Tibial nerve (tissue), 4 donors: ENCODE measurements around the gene NWD2. TPM values are rescaled to one million over a fixed set of nuclear protein-coding genes. Genes with fewer than 3 reads are reported as not detected.
"Not testable (repeated sequence)": the region's sequence is repeated elsewhere in the genome, so short reads cannot be mapped to it uniquely, and the experiment has no call there.

Experiments used
- DNase-seq, 2 donors: peaks; one replicate each; pipeline ENCODE4 v3.0.0-alpha.2; 2019; ENCODE audit warnings: low spot score in 2 of 2
- H3K27ac ChIP-seq, 4 donors: fragments of 200-600 bp; sonication (generic) in 3 of 4; one replicate each; pipeline ENCODE4 v1.5.1; 2017 to 2019; ENCODE audit warnings: mild to moderate bottlenecking in 1 of 4
- H3K27me3 ChIP-seq, 2 donors: fragments of 200-600 bp; sonication (generic) in 1 of 2; one replicate each; pipeline versions ENCODE4 v1.5.1 to v1.6.0; 2017 to 2019
- H3K36me3 ChIP-seq, 3 donors: fragments of 200-600 bp; sonication (generic); one replicate each; pipeline ENCODE4 v1.5.1; 2018 to 2019
- H3K4me1 ChIP-seq, 4 donors: fragments of 200-600 bp; sonication (generic) in 3 of 4; one replicate each; pipeline ENCODE4 v1.5.1; 2017 to 2019
- H3K4me3 ChIP-seq, 4 donors: fragments of 200-600 bp; sonication (generic) in 3 of 4; one replicate each; pipeline ENCODE4 v1.5.1; 2017 to 2019; ENCODE audit warnings: mild to moderate bottlenecking in 1 of 4, moderate library complexity in 1 of 4
- H3K9me3 ChIP-seq, 4 donors: fragments of 200-600 bp; sonication (generic) in 3 of 4; one replicate each; pipeline ENCODE4 v1.5.1; 2017 to 2019
- CTCF ChIP-seq, 5 experiments: fragments of 200-600 bp in 3 of 5; fragments of 450-650 bp in 2 of 5; sonication (generic) in 3 of 5; IDR thresholded peaks; one replicate each; pipeline ENCODE4 v1.5.1; 2016 to 2019; ENCODE audit warnings: antibody characterized with exemption in 5 of 5, mild to moderate bottlenecking in 3 of 5, moderate library complexity in 2 of 5
- EP300 ChIP-seq, 2 donors: sonication (generic); formaldehyde crosslinking; IDR thresholded peaks; one replicate each; pipeline ENCODE4 v1.6.1; 2017; ENCODE audit warnings: antibody characterized with exemption in 2 of 2, mild to moderate bottlenecking in 1 of 2
- POLR2A ChIP-seq, 2 donors: fragments of 450-650 bp; IDR thresholded peaks; one replicate each; pipeline ENCODE4 v1.6.1; 2017; ENCODE audit warnings: antibody characterized with exemption in 2 of 2, mild to moderate bottlenecking in 2 of 2, moderate library complexity in 2 of 2
- WGBS, 2 donors: methylation state at CpG; one replicate each; pipeline ENCODE4 v1.1.5; 2018; 5-methylcytosine and 5-hydroxymethylcytosine counted together
- small RNA-seq: library from RNA; depleted of rRNA; stranded (forward); fragments of <200 nt; gene quantifications from one replicate; pipeline ENCODE3, GENCODE V24; 2016
- total RNA-seq, 4 donors: library from RNA; depleted of rRNA; stranded (reverse); fragments of >200 nt; gene quantifications; one replicate each; pipeline ENCODE4 v1.1.0, GENCODE V29; 2016

Gene NWD2
- total RNA-seq, 4 donors from 2014 or later, result 0.30 to 1.1 (median 0.84) TPM; not detected in 1

DNA sequence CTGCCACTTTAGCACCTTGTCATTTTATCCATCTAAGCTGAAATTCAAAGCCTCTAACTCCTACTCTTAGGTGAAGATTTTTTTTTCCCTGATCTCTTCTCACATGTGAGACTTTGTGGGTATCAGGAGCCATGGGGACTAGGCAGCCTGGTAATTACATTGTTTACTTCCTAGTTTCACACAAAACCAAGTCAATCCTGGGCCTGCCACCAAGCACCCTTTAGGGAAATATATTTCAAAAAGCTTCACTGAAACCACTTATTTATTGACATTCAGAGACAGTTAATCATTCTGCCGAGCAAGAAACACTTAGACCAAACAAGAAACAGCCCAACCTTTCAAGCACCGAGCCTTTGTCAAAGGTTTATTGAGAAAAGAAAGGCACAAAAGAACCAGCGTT, 241.6 kb downstream of the NWD2 start:
- WGBS, 2 donors, result 38 to 56% methylated on average over 3 of the region's 3 CpGs
- H3K9me3 ChIP-seq, result no peaks in the 10 kb centered on the region
- H3K27ac ChIP-seq, result no peak overlapping the region
- no peaks in the 10 kb centered on the region for H3K27me3 ChIP-seq
- H3K36me3 ChIP-seq, result no peaks in the 10 kb centered on the region
- DNase-seq, result no peak
- H3K4me1 ChIP-seq, result no peaks in the 10 kb centered on the region
- TF ChIP-seq CTCF (IDR thresholded peaks at IDR 0.05) (no peak), POLR2A (IDR thresholded peaks at IDR 0.05) (no peak), EP300 (IDR thresholded peaks at IDR 0.05) (no peak)
- no peak overlapping the region for H3K4me3 ChIP-seq

DNA sequence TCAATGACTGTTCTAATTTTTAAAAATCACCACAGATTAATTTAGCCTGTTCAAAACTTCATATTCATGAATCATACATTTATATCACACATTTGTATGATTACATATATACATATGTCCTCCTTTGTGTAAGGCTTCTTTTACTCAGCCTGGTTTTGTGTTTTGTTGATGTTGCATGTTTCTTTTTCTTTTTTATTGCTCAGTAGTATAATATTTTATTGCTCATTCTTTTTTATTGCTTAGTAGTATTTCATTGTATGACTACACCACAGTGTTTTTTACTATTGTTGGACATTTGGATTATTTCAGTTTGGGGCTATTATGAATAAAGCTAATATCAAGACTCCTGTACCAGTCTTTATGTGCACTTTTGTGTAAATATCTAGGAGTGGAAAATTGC, 243.1 kb downstream of the NWD2 start:
- Histone ChIP-seq H3K36me3 (no peaks in the 10 kb centered on the region), H3K27me3 (no peaks in the 10 kb centered on the region), H3K4me3 (no peak overlapping the region), H3K27ac (no peak overlapping the region), H3K4me1 (no peaks in the 10 kb centered on the region), H3K9me3 (no peaks in the 10 kb centered on the region)
- DNase-seq, result no peak
- TF ChIP-seq CTCF (IDR thresholded peaks at IDR 0.05), result no peak
- no peak for TF ChIP-seq POLR2A (IDR thresholded peaks at IDR 0.05)
- TF ChIP-seq EP300 (IDR thresholded peaks at IDR 0.05), result no peak

GRCh38 chr4:37489697-37490096, 245.2 kb downstream of the NWD2 start:
- H3K27me3 ChIP-seq, result no peaks in the 10 kb centered on the region
- H3K4me3 ChIP-seq, result no peak overlapping the region
- peaks cover 0 to under 1% (median 0%) of the 10 kb centered on the region in 4 donors for H3K9me3 ChIP-seq
- no peak overlapping the region for H3K27ac ChIP-seq
- no peak for DNase-seq
- TF ChIP-seq CTCF (IDR thresholded peaks at IDR 0.05) (no peak), EP300 (IDR thresholded peaks at IDR 0.05) (no peak), POLR2A (IDR thresholded peaks at IDR 0.05) (no peak)
- no peaks in the 10 kb centered on the region for H3K4me1 ChIP-seq
- no peaks in the 10 kb centered on the region for H3K36me3 ChIP-seq
- WGBS, 2 donors, result 58 to 73% methylated on average over 1 of the region's 1 CpG

DNA sequence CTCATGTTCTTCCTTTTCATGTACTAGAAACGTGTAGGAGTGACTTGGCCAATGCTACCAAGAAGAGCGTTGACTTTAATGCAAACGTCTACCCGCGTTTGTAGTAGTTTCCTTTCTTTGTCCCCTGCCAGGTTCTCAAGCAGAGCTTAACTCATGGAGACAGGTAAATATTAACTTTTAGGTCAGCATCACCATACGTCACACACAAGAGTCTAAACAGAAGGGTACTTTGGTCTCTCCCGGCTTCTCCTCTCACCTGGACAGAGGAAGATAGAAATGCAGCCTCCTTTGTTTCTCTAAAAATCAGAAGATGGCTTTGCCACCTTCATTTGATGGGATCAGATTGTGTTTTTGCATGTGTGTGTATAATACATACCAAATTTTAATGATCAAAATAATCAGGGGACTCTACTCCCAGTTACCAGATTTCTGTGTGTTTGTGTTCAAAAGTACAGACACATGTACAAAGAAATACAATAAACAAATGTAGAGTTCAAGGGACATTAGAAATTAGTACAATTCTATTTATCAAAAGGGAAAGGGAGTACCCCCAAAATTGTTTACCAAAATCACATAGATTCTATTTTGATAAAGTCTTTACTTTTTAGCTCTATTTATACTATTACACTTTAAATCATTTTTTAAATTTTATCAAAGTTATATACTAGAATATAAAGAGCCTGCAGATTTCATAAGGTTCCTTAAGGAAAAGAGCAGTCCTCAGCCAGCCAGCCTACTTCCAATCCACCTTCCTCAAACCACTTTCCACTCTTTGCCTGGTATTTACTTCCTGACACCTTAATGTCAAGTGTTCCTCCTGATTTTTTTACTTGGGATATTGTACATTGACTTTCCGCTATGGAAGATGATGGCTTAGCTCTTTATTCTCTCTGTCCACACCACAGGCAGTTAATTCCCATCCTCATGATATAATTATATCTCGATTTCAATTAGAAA, 246.1 kb downstream of the NWD2 start:
- no peaks in the 10 kb centered on the region for H3K4me1 ChIP-seq
- no peaks in the 10 kb centered on the region for H3K27me3 ChIP-seq
- TF ChIP-seq EP300 (IDR thresholded peaks at IDR 0.05) (no peak), POLR2A (IDR thresholded peaks at IDR 0.05) (no peak), CTCF (IDR thresholded peaks at IDR 0.05) (no peak)
- no peak overlapping the region for H3K27ac ChIP-seq
- DNase-seq, result no peak
- H3K36me3 ChIP-seq, result no peaks in the 10 kb centered on the region
- H3K4me3 ChIP-seq, result no peak overlapping the region
- WGBS, 2 donors, result 85 to 92% methylated on average over 9 of the region's 9 CpGs
- peaks cover 0 to 11% (median 0%) of the 10 kb centered on the region in 4 donors for H3K9me3 ChIP-seq

DNA sequence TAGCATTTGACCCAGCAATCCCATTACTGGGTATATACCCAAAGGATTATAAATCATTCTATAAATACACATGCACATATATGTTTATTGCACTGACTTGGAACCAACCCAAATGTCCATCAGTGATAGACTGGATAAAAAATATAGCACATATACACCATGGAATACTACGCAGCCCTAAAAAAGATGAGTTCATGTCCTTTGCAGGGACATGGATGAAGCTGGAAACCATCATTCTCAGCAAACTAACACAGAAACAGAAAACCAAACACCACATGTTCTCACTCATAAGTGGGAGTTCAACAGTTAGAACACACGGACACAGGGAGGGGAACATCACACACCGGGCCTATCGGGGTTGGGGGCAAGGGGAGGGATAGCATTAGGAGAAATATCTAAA, 250.8 kb downstream of the NWD2 start:
- WGBS, 2 donors, result 98 to 99% methylated on average over 4 of the region's 4 CpGs
- H3K9me3 ChIP-seq, result peaks cover 0 to 44% (median 0%) of the 10 kb centered on the region in 4 donors
- DNase-seq, result not testable (repeated sequence)

More for the DNA sequence above, 250.8 kb downstream of the NWD2 start:
- H3K36me3 ChIP-seq, H3K4me1 ChIP-seq, H3K27ac ChIP-seq, H3K4me3 ChIP-seq, H3K27me3 ChIP-seq: not testable (repeated sequence)

Small RNAs within 50 kb of the gene (small RNA-seq; reads per million reads assigned to genes)
- gene MIR4801, result not detected
